Islet of Langerhans (tissue), 1 donor: ENCODE data around the gene PTPRZ1.

Experiments
- FAIRE-seq: peaks from one replicate; lab custom pipeline; 2011; peaks lifted over from hg19 to GRCh38; lab: Jason Lieb, UNC

Gene PTPRZ1

DNA sequence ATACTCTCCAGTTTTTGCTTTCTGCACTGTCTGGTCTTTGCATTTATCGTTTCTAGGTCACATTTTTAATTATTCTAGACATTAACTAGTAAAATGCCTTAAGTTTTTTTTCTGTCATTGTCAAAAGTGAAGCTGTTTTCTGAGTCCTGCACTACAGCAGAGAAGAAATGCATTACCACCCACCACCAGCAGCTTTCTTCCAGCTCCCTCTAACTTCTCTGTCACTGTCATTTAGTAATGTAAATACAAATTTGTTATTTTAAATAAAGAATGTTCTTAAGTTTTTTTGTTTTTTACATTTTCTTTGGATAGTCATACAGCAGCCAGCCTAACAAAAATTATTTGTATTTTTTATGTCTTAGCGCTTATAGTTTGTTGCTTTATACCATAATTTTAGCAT is 18.8 kb downstream of the PTPRZ1 start:
- FAIRE-seq, result no peak

DNA sequence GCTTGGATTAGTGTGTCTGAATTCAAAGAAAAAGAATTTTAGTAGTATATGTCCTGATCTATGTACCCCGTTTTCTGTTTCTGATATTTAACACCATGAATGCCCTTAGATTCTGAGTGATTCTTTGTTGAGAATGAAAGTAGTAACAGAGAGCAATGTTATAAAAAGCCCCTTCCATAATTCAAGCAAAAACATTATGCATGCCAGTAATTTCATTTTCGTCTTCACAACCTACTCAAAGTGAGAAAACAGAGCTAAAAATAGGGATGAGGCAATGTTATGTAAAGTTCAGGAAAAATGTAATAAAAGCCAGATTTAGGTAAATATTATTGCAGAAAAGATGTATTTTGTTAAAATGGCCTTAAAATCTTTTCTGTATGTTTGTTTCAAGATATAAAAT is 28.1 kb downstream of the PTPRZ1 start:
- no peak for FAIRE-seq

DNA sequence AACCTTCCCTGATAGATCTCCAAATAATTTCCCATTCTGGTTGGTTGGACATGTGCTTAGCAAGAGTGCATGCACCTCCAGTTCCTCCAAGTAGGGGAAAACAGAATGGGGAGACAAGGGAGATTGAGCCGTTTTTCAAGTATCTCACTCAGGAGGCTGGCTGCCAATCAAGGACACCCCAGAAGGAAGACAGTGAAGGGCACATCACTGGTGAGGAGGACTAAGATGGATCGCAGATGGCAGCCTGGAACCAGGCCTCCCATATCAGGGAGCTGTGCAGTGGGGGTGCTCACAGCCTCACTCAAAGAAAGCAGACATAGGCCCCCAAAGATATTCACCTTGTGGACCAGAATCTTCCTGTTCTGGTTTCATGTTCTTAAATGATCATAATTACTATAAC is 31.2 kb downstream of the PTPRZ1 start:
- no peak for FAIRE-seq

- no peak for FAIRE-seq
Measured at GRCh38 chr7:121908042-121908441, 35.1 kb downstream of the PTPRZ1 start.

DNA sequence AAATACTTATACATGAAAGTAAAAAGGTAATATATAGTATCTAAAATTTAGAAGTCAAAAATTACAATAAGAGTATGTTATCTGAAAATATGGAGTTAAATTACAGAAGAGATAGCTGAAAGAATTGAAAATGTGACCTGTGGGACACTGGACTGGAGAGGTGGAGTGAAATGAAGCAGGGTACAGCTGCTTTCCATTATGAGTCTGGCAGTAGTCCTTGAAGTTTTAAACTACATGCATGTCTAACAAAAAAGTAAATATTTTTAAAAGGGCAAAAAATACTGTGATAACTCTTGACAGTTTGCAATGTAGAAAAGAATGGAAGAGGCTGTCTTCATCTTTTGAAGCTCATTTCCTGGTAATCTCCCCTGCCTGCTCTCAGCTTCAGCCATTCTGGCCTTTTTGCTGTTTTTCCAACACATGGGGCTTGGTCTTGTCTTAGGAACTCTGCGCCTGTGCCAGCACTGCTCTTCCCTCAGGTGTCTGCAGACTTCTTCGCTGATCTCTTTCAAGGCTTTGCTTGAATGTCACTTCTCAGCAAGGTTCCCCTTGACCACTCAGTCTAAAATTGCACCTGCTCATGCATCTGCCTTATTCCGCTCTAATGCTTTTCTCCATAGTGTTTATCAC is 36.9 kb downstream of the PTPRZ1 start:
- FAIRE-seq, result no peak

GRCh38 chr7:121913947-121914675 is 41.1 kb downstream of the PTPRZ1 start:
- no peak for FAIRE-seq

DNA sequence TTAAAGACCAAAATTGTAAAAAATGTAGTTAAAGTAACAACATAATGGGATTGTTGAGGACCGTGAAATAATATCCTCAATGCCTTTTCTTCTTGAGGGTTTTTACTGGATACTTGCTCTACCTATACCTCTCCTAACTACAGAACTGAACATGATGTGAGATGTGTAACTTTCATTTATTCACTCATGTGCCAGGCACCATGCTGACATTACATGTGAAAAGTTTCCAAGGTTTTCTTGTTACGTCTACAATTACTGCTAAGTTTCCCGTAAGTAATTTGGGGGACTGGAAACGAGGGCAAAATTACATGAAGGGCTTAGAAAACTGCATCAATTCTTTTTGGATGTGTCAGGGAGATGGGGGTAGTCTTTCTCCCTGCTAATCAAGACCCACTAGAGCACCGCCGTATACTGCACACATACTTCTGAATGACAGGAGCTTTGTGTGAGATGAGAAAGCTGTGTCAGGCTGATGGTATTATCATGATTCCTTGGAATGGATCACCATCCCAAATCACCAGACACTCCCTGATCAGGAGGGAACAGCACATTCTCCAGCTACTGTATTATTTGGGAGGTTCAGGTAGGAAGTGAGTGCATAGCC is 41.8 kb downstream of the PTPRZ1 start:
- no peak for FAIRE-seq

DNA sequence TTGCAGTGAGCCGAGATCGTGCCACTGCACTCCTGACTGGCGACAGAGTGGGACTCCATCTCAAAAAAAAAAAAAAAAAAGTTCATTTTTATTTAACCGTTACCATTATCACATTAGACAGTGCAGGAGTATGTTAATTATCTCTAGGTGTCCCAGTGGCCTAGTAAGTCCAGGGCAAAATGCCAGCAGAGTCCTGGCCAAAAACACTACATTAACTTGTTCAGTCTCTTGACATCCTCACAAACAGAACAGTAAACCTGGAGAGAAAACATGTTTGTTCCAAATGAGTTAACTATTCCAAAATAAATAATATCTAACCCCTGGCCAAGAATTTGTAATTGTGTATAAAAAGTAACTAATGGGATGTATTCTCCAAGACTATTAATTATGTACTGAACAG is 43.2 kb downstream of the PTPRZ1 start:
- FAIRE-seq, result no peak

DNA sequence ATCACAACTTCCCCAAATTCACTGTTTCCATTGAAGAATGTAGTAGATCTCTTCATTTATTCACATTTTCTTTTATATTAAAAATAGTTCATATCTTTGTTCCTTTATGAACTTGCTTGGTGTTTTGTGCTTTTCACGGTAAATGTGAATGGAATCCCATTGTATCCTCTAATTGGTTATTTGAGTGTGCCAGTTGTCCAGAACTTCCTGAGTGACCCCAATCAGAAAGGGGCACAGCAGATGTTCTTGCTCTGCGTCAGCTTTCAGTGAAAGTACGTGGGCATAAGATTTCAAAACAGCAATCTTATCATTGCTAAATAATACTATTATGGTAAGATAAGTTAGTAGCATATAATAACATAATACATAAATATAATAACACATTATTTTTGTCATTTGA is 47.0 kb downstream of the PTPRZ1 start:
- no peak for FAIRE-seq

- FAIRE-seq, result no peak
Measured at GRCh38 chr7:121924269-121925186, 51.6 kb downstream of the PTPRZ1 start.

DNA sequence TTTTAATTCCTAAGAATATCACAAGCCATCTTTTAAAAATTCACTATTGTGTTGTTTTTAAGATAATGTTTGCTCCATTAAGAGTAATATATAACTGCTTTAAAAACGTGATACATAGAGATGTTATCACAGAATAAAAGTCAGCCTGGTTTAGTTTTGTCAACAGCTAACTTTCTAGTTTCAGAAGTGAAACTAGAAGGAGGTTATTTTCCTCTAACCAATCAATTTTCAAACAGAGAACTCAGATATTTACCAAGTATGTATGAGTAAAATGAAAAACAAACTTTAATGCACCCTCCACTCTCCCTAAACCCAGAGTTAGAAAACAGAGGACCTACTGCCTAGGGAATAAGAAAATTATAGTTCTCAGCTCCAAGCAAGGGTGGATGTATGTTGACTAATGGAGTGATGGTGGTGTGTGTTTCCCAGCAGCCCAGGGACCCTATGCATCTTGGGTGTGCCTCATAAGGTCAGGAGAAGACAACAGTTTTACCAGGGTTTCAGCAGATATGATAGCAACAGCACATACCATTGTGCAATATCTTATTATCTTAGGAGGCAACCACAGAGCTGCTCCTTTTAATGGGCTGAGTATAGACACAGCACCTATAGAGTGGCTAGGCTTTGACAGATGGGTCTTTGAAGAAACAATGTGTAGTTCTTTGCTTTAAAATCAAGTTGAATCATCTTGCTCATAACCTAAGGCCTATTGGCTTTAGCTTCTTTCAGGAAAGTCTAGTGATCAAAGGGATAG is 58.4 kb downstream of the PTPRZ1 start:
- FAIRE-seq, result no peak

- no peak for FAIRE-seq
Measured at GRCh38 chr7:121932768-121933167, 59.8 kb downstream of the PTPRZ1 start.

- FAIRE-seq, result no peak
Measured at GRCh38 chr7:121936951-121937623, 64.1 kb downstream of the PTPRZ1 start.

DNA sequence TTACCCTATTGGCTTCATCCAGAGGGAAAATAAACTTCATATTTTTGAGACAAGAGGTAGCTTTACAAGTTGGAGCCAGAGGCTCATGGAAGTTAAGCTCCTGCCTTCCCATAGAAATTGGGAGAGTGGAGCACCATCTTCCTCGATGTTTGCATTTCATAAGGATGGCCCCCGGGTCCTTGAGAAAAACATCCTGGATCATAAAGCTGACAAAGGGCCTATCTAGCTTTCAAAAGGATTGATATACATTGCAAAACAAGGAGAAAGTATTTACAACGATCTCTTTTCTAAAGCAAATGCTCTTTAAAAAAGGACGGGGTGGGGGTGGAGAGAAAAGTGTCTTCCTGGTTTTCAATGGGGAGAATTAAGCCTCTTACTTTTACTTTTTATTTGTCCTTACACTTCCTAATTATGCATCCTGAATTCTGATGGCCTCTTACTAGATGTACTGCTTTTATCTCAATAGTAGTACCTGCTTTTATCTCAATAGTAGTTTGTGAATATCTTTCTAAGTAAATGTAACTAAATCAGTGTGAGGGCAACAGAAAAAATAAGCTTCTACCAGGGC is 65.6 kb downstream of the PTPRZ1 start:
- no peak for FAIRE-seq

DNA sequence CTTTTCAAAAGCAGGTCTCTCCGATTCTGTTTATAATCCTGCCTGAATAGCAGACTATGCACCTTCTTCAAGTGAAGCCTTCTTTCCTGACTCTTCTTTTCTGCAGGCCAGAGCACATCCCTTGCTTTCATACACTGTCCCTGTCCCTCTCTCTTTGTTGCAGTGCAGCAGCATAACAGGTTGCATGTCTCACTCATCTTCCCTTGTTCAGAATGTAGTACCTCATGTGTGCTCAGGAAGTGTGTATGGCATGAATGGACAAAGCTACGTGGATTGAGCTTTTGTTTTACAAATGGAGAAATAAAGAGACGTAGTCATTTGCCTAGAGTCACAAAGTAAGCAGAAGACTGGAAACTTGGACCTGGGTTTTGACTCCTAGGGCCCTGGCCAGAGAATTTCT is 68.0 kb downstream of the PTPRZ1 start:
- no peak for FAIRE-seq

DNA sequence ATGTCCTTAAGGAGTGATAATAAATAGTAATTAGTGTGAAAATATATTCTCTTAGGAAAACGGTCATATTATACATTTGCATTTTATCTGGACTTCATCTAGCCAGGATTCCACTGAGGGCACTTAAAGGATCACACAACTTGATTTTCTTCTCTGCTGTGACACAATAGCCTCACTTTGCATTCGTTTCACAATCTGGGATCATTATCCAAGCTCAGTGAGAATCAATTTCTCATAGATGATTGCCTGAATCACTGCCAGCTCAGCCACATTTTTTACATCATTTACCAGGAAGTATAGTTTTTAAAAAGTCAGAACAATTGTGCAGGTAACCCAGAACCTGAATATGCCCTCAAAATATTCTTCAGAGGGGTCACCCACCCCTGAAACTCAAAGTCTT is 68.9 kb downstream of the PTPRZ1 start:
- no peak for FAIRE-seq

DNA sequence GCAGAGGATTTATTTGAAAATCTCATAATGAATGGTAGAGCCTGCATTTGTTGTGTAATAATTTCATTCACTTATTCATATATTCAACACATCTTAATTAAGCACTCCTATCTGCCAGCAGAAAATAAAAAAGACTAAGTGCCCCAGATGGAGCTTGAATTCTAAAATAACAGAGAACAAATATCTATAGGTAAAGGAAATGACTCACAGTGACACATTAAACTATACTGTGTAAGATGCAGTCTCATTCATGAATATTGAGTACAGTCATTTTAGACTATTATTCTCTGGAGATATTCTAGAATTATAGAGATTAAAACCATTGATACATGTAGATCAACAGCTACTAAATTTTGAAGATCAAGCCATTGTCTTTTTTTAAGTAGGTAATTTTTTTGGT is 72.1 kb downstream of the PTPRZ1 start:
- FAIRE-seq, result no peak

GRCh38 chr7:121945480-121946236 is 72.7 kb downstream of the PTPRZ1 start:
- no peak for FAIRE-seq

DNA sequence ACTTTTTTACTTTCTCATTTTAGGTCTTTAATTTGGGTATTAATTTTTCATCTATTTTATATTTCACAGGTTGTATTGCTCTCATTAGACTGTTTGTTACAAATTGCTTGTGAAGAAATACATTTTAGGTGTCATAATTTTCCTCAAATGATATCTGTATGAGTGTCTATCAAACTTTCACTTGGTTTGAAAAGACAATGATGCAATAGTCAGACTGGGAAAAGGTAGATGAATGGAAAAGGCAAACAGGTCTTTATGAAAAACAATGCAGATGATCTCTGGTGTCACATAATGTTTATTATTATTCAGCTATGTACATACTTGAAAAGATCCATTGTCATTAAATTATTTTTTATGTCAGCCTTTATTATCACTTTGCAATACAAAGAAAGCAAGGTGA is 80.2 kb downstream of the PTPRZ1 start:
- no peak for FAIRE-seq

- FAIRE-seq, result no peak
Measured at GRCh38 chr7:121953601-121954000, 80.6 kb downstream of the PTPRZ1 start.
